Endothelial cell of umbilical vein (primary cell): ENCODE data around the gene NAPA. TPM values are rescaled to one million over a fixed set of nuclear protein-coding genes. Genes with fewer than 3 reads are reported as not detected.

ENCODE experiments used
- BruUV-seq: library from RNA; stranded (reverse); fragments of 400-500 nt; replicated peaks from 2 replicates; lab custom pipeline; 2021; lab: Mats Ljungman, UMichigan
- CTCF ChIA-PET: fragments of 300-600, 350-600 bp; sonication (Branson Sonifier 250); formaldehyde crosslinking; loops from one replicate; lab custom pipeline; 2021; ENCODE audit warnings: antibody characterized with exemption, inconsistent platforms; lab: Charles Lee
- POLR2A ChIA-PET: fragments of 300-600, 350-600 bp; sonication (Branson Sonifier 250); formaldehyde crosslinking; loops from one replicate; lab custom pipeline; 2021; ENCODE audit warnings: antibody characterized with exemption, inconsistent platforms; lab: Charles Lee
- DNase-seq: peaks from one replicate; pipeline ENCODE4 v3.0.0-alpha.2; 2011; ENCODE audit warnings: low read depth, low spot score
- FAIRE-seq: peaks from 2 replicates; lab custom pipeline; 2011; peaks lifted over from hg19 to GRCh38; lab: Jason Lieb, UNC
- H2AFZ ChIP-seq: 2 replicates; pipeline ENCODE4 v1.6.0; 2012; ENCODE audit warnings: low read depth, low read length, control low read depth, inconsistent platforms
- H3K27ac ChIP-seq: 2 replicates; pipeline ENCODE4 v1.5.1; 2011; ENCODE audit warnings: low read depth, mild to moderate bottlenecking, control low read depth, low read length, moderate library complexity; ENCODE audit not compliant: insufficient read depth
- H3K27me3 ChIP-seq, 2 experiments: 2 replicates each; pipeline versions ENCODE4 v1.6.0 to v1.6.1; 2011; ENCODE audit warnings: low read length in 2 of 2, mixed read lengths in 1 of 2; ENCODE audit not compliant: control insufficient read depth in 2 of 2, insufficient read depth in 2 of 2
- H3K36me3 ChIP-seq, 2 experiments: 2 replicates in 1 of 2; 3 replicates in 1 of 2; pipeline ENCODE4 v1.5.1; 2011; ENCODE audit warnings: low read length in 2 of 2, mild to moderate bottlenecking in 1 of 2, moderate library complexity in 1 of 2; ENCODE audit not compliant: control insufficient read depth in 2 of 2, insufficient read depth in 2 of 2; ENCODE audit errors: extremely low read depth in 1 of 2
- H3K4me1 ChIP-seq: 3 replicates; pipeline ENCODE4 v1.5.1; 2011; ENCODE audit warnings: mild to moderate bottlenecking, low read length; ENCODE audit not compliant: control insufficient read depth, insufficient read depth; ENCODE audit errors: extremely low read depth
- H3K4me2 ChIP-seq: 2 replicates; pipeline ENCODE4 v1.6.1; 2011; ENCODE audit warnings: low read length, control low read depth, mixed read lengths; ENCODE audit not compliant: insufficient read depth
- H3K4me3 ChIP-seq, 3 experiments: fragments of 200-600 bp in 1 of 3; sonication (generic), shearing (Covaris generic) in 1 of 3; replicated peaks in 1 of 3; 2 replicates each; pipeline ENCODE4 v1.5.1; 2011 to 2016; ENCODE audit warnings: control low read depth in 3 of 3, low read length in 3 of 3, mild to moderate bottlenecking in 2 of 3, inconsistent platforms in 1 of 3, low read depth in 1 of 3, moderate library complexity in 1 of 3; ENCODE audit not compliant: insufficient read depth in 1 of 3
- H3K79me2 ChIP-seq: 2 replicates; pipeline ENCODE4 v1.6.0; 2012; ENCODE audit warnings: low read length, inconsistent platforms; ENCODE audit not compliant: control insufficient read depth, insufficient read depth
- H3K9ac ChIP-seq: replicated peaks from 2 replicates; pipeline ENCODE3; 2011; ENCODE audit warnings: low read length, control low read depth; ENCODE audit not compliant: insufficient read depth; ENCODE audit errors: extremely low read depth
- H3K9me1 ChIP-seq: replicated peaks from 3 replicates; pipeline ENCODE4 v1.6.0; 2011; ENCODE audit warnings: mild to moderate bottlenecking, low read length; ENCODE audit not compliant: control insufficient read depth, insufficient read depth; ENCODE audit errors: extremely low read depth
- H3K9me3 ChIP-seq: replicated peaks from 2 replicates; pipeline ENCODE4 v1.5.1; 2012; ENCODE audit warnings: low read length, inconsistent platforms; ENCODE audit not compliant: control insufficient read depth, insufficient read depth
- H4K20me1 ChIP-seq: replicated peaks from 2 replicates; pipeline ENCODE3; 2011; ENCODE audit warnings: mild to moderate bottlenecking, low read length; ENCODE audit not compliant: control insufficient read depth, insufficient read depth; ENCODE audit errors: extremely low read depth
- EZH2 ChIP-seq: IDR thresholded peaks from 2 replicates; pipeline ENCODE4 v1.6.1; 2012; ENCODE audit warnings: borderline replicate concordance, low read depth, mild to moderate bottlenecking, moderate library complexity, low read length, inconsistent platforms; ENCODE audit not compliant: severe bottlenecking
- FOS ChIP-seq: IDR thresholded peaks from 2 replicates; pipeline ENCODE4 v1.6.1; 2011; ENCODE audit warnings: mild to moderate bottlenecking, low read length, moderate library complexity, borderline replicate concordance; ENCODE audit not compliant: insufficient read depth
- GATA2 ChIP-seq: IDR thresholded peaks from 2 replicates; pipeline ENCODE4 v1.7.0; 2011; ENCODE audit warnings: low read depth, mild to moderate bottlenecking, moderate library complexity, mixed read lengths, low read length; ENCODE audit not compliant: insufficient read length, insufficient read depth
- JUN ChIP-seq: IDR thresholded peaks from 2 replicates; pipeline ENCODE4 v1.6.1; 2011; ENCODE audit warnings: borderline replicate concordance, low read depth; ENCODE audit not compliant: insufficient read length, insufficient read depth
- MAX ChIP-seq: IDR thresholded peaks from 2 replicates; pipeline ENCODE4 v1.6.1; 2011; ENCODE audit not compliant: insufficient read depth, insufficient read length
- MYC ChIP-seq: IDR thresholded peaks from one replicate; pipeline ENCODE4 v1.6.1; 2011; ENCODE audit warnings: mild to moderate bottlenecking, low read depth, low read length
- POLR2A ChIP-seq: IDR thresholded peaks from 2 replicates; pipeline ENCODE4 v1.6.1; 2012; ENCODE audit warnings: low read depth, mild to moderate bottlenecking, control low read depth, low read length
- POLR2AphosphoS5 ChIP-seq: IDR thresholded peaks from 2 replicates; pipeline ENCODE4 v1.6.1; 2012; ENCODE audit warnings: low read depth, mild to moderate bottlenecking, control low read depth, low read length, moderate library complexity; ENCODE audit not compliant: insufficient read depth
- dilution Hi-C: fragments of 300-500 bp; cut with MboI; formaldehyde crosslinking; loops from one replicate; pipeline ENCODE4 v1.15.0; 2019; ENCODE audit warnings: low sequenced_read_pairs; ENCODE audit not compliant: extremely low pct_ligation_motif_present
- intact Hi-C: fragments of 100-400 bp; cut with micrococcal nuclease; formaldehyde crosslinking; loops from one replicate; pipeline ENCODE4 v1.10.0; 2022
- polyA plus RNA-seq, 4 experiments: library from polyadenylated mRNA; depleted of rRNA in 3 of 4; stranded (reverse) in 3 of 4; unstranded in 1 of 4; fragments of >200 nt; gene quantifications; 2 replicates each; pipeline versions ENCODE4 v1.2.1 to v1.2.3, GENCODE V29; 2011 to 2012; ENCODE audit warnings: missing spikeins in 1 of 4
- total RNA-seq: library from RNA; stranded (reverse); gene quantifications from 2 replicates; pipeline ENCODE4 v1.2.3, GENCODE V29; 2021
- TF ChIP-seq, protein P1 (sequence below), 2 donors: IDR thresholded peaks; 1 replicate in 1 of 2; 2 replicates in 1 of 2; pipeline ENCODE4 v1.5.1; 2011; ENCODE audit warnings: low read length in 2 of 2, mild to moderate bottlenecking in 2 of 2, moderate library complexity in 2 of 2, control low read depth in 1 of 2, inconsistent platforms in 1 of 2, low read depth in 1 of 2; ENCODE audit not compliant: insufficient read depth in 1 of 2; ENCODE audit errors: extremely low read depth in 1 of 2

The NAPA gene
- total and polyA plus RNA-seq, 2 donors (not counting 3 experiments of a cell fraction or from before 2014, with no cell fraction given): 107 to 154 TPM

GRCh38 chr19:47459477-47459876 lies 55.4 kb downstream of the NAPA start:
- Histone ChIP-seq H3K4me2 (no peak overlapping the region), H3K4me1 (no peaks in the 10 kb centered on the region), H3K4me3 (no peak overlapping the region), H3K9me1 (no peaks in the 10 kb centered on the region), H3K79me2 (no peaks in the 10 kb centered on the region), H3K27me3 (peaks cover 44 to 45% of the 10 kb centered on the region in 2 experiments), H3K27ac (no peak overlapping the region), H4K20me1 (no peaks in the 10 kb centered on the region), H3K36me3 (no peaks in the 10 kb centered on the region), H3K9ac (no peak overlapping the region), H2AFZ (no peak overlapping the region), H3K9me3 (no peaks in the 10 kb centered on the region)
- CTCF ChIA-PET: no interaction called here
- no peak for FAIRE-seq
- no TSS peak for BruUV-seq
- TF ChIP-seq POLR2A: no peak
- no peak for TF ChIP-seq MAX
- TF ChIP-seq, protein P1, sequence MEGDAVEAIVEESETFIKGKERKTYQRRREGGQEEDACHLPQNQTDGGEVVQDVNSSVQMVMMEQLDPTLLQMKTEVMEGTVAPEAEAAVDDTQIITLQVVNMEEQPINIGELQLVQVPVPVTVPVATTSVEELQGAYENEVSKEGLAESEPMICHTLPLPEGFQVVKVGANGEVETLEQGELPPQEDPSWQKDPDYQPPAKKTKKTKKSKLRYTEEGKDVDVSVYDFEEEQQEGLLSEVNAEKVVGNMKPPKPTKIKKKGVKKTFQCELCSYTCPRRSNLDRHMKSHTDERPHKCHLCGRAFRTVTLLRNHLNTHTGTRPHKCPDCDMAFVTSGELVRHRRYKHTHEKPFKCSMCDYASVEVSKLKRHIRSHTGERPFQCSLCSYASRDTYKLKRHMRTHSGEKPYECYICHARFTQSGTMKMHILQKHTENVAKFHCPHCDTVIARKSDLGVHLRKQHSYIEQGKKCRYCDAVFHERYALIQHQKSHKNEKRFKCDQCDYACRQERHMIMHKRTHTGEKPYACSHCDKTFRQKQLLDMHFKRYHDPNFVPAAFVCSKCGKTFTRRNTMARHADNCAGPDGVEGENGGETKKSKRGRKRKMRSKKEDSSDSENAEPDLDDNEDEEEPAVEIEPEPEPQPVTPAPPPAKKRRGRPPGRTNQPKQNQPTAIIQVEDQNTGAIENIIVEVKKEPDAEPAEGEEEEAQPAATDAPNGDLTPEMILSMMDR (IDR thresholded peaks at IDR 0.05; ENCODE audit: extremely low read depth in 1 of 2, insufficient read depth in 1 of 2, low read depth in 1 of 2, low read length in 2 of 2): no peak
- DNase-seq: no peak
- POLR2A ChIA-PET: no interaction called here
- intact Hi-C loops (no loop called here), dilution Hi-C loops (no loop called here)

- intact Hi-C loops: no loop called here
- Histone ChIP-seq H2AFZ (no peak overlapping the region), H3K4me2 (no peak overlapping the region), H3K79me2 (no peaks in the 10 kb centered on the region), H3K9me1 (no peaks in the 10 kb centered on the region), H3K4me1 (no peaks in the 10 kb centered on the region), H3K9ac (no peak overlapping the region), H4K20me1 (no peaks in the 10 kb centered on the region), H3K9me3 (no peaks in the 10 kb centered on the region), H3K4me3 (no peak overlapping the region), H3K27me3 (peaks cover 42 to 44% of the 10 kb centered on the region in 2 experiments), H3K27ac (no peak overlapping the region), H3K36me3 (no peaks in the 10 kb centered on the region)
- BruUV-seq: no TSS peak
- no peak for TF ChIP-seq MYC
- no peak for TF ChIP-seq POLR2AphosphoS5
- TF ChIP-seq, protein P1 (IDR thresholded peaks at IDR 0.05; ENCODE audit: extremely low read depth in 1 of 2, insufficient read depth in 1 of 2, low read depth in 1 of 2, low read length in 2 of 2): no peak
- no peak for TF ChIP-seq MAX
- TF ChIP-seq GATA2: no peak
- no peak for TF ChIP-seq EZH2
- TF ChIP-seq POLR2A: no peak
- no peak for TF ChIP-seq FOS
- TF ChIP-seq JUN: no peak
- POLR2A ChIA-PET: no interaction called here
- CTCF ChIA-PET: interaction anchor here (1.4 kb wide), 1 partner anchor 25 kb away, joined by 3 read pairs; the partner anchor contains the start of gene KPTN
- DNase-seq (no peak), FAIRE-seq (no peak)
- dilution Hi-C loops: no loop called here
Measured at GRCh38 chr19:47458672-47459071, 56.2 kb downstream of the NAPA start.
